G401 (cell line): ENCODE data around the gene MYL12B. TPM values are rescaled to one million over a fixed set of nuclear protein-coding genes. Genes with fewer than 3 reads are reported as not detected.
"Not testable (repeated sequence)": the region's sequence is repeated elsewhere in the genome, so short reads cannot be mapped to it uniquely, and the experiment has no call there.

Experiments
- DNase-seq: peaks from one replicate; pipeline ENCODE4 v3.0.0-alpha.2; 2015; ENCODE audit warnings: low spot score
- in situ Hi-C: cut with HindIII; loops from 2 replicates; pipeline ENCODE4 v1.10.0; 2016; ENCODE audit warnings: low sequenced_read_pairs, mixed read lengths
- total RNA-seq: library from RNA; depleted of rRNA; stranded (reverse); fragments of >200 nt; shearing (Covaris generic); gene quantifications from 2 replicates; pipeline ENCODE4 v1.2.3, GENCODE V29; 2014

The MYL12B gene
- total RNA-seq, 1 experiment from 2014 or later: 820 TPM

DNA sequence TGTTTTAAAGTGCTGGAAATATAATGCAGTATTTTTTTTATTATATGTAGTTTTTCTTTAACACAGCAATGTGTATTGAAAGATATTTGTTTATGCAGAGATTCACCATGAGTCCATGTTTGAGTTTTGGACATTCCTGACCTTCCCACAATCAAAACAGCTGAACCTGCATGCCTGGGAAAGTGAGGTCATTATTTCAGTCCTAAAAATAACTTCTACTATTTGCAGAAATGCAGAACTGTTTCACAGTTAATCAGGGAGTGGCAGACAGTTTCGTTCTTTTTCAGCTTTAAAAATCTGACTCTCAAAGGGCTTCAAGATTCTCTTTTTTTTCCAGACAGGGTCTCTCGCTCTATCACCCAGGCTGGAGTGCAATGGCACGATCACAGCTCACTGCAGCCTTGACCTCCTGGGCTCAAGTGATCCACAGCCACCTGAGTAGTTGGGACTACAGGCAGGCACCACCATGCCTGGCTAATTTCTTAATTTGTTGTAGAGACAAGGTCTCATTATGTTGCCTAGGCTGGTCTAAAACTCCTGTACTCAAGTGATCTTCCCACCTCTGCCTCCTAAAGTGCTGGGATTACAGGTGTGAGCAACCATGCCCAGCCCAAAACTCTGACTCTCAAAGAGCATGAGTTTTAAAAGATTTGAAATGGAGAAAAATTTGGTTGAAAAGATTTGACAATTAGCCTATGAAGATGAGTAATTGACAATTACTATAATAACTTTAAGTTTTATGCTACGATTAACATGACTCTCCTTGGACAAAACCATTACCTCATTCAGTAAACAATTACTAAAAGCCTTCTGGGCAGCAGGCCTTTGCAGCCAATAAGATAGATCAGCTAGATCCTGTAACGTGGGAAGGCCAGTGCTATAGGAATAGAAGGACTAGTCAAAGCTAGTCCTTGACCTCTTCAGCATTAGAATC is 5.0 kb upstream of the MYL12B start:
- in situ Hi-C loops: no loop called here
- DNase-seq: no peak

DNA sequence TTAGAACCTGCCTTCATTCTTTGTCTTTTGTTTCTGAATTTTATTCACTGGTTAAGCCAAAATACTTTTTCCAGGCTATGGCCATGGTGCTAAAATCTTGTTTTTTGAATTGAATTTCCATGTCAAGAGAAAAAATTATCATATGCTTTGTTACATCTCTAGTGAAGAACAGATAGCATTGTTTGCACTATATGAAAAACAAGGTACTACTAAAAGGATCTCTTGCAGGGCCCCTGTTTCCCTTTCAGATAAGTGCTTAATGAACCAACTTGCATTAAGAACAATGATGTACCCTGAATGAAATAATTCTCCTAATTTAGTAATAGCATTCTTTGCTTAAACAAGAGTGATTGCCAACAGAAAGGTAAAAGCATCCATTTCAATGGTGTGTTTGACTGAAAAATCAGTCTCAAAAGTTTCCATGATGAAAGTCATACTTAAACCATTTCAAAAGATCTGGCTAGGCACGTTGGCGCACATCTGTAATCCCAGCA is 4.3 kb upstream of the MYL12B start:
- in situ Hi-C loops: no loop called here
- no peak for DNase-seq

DNA sequence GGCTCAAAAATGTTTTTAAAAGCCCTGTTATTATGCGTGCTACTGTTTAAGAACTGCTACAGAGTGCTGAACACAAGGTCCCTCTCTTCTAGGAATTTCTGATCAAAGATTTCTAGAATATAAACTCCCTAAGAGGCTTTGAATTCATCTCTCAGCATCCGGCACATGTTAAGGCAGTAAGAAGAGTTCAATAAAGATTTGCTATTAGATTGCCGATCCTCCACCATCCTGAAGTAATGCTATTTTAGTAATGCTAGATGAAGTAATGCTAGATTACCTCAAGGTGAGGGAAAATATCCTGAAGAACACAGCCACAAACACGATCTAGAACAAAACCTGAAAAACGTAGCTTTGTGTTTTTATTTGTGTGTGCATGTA is 949 bp upstream of the MYL12B start:
- in situ Hi-C loops: no loop called here
- no peak for DNase-seq

DNA sequence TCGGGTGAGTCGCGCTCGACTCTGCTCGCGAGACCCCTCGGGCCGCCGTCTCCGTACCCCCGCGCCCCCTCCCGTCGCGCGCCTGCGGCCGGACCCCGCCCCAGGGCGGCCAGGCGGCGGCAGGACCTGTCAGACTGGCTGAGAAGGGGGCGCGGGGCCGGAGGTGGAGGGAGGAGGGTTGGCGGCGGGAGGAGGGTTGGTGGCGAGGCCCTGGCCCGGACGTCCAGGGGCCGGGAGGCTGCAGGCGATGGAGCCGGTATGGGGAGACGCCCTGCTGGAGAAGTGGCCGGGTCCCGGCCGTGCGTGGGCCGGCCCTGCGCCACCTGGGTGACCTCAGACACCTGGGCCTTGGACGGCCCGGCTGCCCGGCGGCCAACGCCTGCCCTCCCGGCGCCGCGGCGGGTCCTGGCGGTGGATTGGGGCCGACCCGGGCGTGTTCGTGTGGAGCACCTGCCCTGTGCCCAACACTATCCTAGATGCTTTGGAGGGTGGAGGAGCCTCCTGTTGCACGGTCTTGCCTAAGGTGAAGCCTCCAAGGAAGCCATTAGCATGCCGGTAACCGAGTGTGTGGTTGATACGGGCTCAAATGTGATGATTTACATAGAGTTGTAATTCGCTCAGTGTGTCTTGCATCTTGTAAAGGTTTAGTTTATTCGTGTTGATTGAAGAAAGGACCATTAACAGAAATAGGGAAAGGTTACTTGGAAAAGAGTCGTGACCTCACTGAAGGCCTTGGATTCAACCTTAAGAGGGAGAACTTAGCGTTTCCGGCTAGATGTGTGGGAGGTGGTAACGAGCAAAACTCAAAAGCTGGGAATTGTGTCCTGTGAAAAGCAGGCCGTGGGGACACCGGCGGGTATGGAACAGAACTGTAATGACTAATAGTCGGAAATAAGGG is 550 bp downstream of the MYL12B start:
- in situ Hi-C loops: no loop called here

DNA sequence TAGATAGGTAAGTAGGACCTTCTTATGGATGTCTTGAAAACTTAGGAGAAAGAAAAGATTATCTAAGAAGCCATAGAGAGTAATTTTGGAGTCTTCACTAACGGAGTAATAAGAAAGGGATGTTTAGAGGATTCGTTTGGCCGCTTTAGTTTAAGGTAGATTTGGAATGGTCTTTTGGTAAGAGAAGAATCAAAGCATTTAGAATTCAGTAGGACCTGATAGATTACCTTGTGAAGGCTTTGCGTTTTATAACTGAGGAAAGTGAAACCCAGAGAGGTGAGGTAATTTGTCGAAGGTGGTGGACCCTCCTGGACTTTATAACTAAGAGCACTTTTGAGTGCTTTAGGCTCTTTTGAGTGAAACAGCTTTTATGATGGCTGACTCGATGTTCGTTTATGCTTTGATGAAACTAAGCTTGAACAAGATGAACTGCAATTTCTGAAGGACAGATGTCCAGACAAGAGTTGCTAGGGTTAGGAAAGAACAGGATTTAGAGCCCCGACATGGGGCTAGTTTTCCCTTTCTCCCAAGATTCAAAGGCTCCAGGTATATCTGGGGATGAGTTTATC is 1.3 kb downstream of the MYL12B start:
- in situ Hi-C loops: no loop called here
- DNase-seq: no peak

More for the DNA sequence above, 550 bp downstream of the MYL12B start:
- DNase-seq: no peak

DNA sequence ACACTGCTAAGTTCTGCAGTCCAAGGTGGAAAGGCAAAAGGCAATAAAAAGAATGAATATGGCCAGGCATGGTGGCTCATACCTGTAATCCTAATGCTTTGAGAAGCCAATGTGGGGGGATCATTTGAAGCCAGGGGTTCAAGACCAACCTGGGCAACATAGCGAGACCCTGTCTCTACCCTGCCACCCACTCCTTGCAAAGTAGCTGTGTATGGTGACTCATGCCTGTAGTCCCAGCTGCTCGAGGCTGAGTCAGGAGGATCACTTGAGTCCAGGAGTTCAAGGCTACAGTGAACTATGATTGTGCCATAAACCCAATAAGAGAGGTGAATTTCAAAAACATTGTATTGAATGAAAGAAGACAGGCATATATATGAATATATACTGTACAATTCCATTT is 2.4 kb downstream of the MYL12B start:
- in situ Hi-C loops: no loop called here

DNA sequence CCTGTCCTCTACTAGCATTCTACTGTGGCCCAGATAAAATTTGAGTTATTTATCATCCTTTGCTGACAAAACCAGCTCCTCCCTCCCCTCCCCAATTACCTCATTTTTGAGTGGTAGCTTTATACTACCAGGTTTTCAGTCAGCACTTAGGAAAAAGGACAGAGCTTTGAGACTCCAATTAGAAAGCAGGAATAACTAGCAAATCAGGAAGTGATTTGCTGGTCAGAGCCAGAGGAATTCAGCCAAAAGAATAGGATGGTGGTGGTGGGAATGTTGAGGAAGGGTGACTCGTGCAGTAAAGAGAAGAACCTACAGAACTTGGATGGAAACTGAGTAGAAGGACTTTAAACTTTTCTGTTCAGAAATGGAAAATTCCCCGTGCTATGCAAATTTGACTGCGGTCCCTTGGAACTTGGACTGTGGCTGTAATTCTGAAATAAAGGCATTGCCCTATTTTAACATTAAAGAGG is 3.7 kb downstream of the MYL12B start:
- DNase-seq: no peak
- in situ Hi-C loops: no loop called here

More for the DNA sequence above, 2.4 kb downstream of the MYL12B start:
- no peak for DNase-seq

DNA sequence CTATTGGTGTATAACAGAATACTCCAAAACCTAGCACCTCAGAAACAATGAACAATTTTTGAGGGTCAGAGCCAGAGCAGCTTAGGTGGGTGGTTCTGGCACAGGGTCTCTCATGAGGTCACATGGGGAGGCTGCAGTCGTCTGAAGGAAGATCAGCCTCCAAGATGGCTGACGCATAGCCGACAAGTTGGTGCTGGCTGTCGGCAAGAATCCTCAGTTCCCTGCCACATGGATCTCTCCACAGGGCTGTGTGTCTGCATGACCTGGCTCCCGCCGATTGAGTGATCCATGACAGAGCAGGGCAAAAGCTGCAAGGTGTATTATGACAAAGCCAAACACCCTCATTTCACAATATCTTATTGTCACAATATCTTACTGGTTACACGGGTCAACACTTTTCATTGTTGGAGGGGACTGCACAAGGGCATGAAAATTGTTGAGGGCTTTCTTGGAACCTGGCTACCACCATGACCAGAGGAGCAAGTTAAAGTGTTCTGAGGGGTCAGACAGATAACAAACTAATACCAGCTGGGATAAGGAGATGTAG is 4.2 kb downstream of the MYL12B start:
- DNase-seq: peak; percentile 24
- in situ Hi-C loops: no loop called here

DNA sequence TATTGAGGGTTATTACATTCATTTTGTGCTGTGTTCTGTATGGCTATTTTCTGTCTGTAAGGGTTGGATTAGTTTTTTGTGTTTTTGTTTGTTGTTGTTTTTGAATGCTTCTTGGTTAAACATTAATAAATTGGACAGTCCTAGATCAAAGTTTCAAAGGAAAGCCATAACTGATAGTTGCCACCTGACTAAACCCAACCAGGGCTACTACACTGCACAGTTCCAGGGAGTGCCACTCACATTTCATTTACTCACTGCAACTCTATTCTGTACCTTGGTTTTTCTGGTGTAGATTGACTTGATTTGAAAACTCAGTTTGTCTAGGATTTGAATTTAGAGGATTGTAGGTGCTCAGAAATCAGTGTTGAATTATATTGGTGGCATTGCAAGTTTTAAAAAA is 6.4 kb downstream of the MYL12B start:
- in situ Hi-C loops: no loop called here
- no peak for DNase-seq

DNA sequence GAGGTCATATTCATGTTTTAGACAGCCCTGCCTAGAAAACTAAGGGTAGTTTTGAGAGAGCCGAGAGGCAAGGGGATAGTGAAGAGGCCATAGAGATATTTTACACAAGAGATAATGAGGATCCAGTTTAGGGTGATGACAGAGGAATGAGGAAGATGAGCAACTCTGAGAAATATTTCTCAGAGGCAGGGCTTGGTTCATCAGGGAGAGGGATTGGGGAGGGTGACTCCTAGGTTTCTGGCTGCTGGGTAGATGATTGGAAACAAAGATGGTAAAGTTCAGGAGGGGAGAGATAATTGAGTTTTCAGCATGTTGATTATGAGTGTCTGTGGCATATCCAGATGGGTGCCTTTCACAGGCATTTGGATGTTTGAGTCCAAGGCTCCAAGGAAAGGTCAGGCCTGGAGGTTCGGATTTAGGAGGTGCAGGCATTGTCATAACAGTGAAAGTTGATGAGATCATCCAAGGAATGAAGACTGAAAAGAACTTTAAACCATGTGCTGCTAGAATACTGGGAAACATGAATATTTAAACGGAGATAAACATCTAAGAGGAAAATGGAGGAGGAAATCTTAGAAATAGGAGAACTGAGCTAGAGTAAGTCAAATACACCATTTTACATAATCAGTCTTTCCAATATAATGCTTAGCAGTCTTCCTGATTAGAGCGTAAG is 7.4 kb downstream of the MYL12B start:
- in situ Hi-C loops: no loop called here
- no peak for DNase-seq

DNA sequence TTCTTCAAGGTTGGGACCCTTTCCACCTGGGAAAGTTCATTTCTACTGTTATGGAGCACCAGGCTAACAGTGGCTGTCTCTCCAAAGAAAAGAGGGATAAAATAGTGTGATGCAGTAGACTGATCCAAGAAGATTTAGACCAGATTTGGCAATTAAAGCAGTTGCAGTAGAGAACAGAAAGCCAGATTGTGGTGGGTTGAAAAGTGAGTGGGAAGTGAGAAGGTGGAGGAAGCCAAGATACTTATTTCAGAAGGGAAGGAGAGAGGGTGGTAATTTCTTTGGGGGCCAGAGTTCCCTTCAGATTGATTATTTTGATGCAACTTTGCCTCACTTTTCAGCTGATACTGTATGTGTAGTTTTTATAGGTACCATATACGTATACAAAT is 8.0 kb downstream of the MYL12B start:
- in situ Hi-C loops: no loop called here
- no peak for DNase-seq

DNA sequence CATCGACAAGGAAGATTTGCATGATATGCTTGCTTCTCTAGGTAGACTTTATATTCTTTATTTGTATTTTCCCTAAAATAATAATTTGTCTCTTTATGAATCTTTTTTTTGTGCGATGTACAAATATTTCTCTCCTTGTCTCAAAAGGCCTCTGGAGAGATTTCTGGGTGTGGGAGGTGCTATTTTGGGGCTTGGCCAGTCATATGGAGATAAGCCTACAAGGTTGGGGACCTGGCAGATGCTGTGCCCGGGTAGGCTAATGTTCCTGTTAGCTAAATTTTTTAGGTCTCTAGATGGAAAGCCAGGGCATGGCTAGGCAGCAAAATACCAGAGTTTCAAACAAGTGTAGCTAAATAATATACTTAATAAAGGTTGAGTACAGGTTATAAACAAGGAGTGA is 11.1 kb downstream of the MYL12B start:
- DNase-seq: no peak
- in situ Hi-C loops: no loop called here

DNA sequence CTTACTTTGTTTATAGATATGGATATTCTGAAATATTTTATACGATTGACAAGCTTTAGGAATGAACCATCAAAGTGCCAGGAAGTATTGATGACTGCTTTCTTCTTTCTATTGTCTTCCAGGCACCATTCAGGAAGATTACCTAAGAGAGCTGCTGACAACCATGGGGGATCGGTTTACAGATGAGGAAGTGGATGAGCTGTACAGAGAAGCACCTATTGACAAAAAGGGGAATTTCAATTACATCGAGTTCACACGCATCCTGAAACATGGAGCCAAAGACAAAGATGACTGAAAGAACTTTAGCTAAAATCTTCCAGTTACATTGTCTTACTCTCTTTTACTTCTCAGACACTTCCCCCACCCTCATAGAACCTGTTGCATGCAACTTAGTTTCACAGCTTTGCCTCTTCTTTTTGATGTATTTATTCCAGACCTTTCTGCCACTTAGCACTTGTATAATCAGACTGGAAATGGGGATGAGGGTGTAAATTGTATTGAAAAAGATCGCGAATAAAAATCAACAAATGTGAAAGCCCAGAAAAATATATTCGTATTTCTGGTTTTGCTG is 15.8 kb downstream of the MYL12B start:
- in situ Hi-C loops, DNase-seq: not testable (repeated sequence)

DNA sequence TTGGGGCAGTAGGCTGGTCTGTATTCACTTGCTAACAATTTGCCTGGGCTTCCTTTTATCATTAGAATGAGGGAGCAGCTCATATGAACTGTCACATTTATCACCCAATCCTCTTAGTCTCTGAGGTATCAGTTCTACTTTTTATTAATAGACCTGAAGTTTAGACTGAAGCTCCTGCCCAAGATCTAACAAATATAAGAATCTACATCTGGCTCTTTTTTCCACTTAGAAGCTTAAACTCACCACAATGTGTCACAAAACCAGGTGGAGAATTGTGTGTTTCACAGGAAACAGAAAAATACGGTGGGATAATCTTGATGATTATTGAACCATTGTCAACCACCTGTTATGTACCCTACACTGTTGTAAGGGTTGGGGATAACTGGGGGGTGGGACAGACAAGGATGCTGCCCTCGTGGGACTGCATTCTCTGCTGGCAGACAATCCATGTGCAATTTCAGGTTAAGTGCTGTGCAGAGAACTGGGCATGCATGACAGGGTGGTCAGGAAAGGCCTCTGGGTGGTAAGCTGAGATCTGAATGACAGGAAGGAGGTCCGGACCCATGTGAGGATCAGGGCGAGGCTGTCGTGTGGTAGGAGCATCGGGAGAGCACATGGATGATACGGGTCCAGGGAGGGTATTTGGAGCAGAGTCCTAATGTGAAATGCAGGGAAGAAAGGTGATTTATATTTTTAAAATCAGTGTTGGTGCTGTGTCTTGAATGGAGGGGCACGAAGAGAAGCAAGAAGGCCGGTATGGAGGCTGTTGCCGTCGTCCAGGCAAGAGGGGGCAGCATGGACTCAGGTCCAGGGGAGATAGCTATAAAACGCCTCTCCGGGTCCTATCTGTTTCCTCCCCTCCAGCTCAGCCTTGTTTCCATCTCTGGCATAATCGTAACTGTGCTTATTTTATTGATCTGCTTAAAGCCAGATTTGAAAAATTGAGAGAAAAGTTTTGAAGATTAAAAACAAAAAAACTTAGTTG is 17.6 kb downstream of the MYL12B start:
- in situ Hi-C loops: no loop called here
- DNase-seq: no peak

DNA sequence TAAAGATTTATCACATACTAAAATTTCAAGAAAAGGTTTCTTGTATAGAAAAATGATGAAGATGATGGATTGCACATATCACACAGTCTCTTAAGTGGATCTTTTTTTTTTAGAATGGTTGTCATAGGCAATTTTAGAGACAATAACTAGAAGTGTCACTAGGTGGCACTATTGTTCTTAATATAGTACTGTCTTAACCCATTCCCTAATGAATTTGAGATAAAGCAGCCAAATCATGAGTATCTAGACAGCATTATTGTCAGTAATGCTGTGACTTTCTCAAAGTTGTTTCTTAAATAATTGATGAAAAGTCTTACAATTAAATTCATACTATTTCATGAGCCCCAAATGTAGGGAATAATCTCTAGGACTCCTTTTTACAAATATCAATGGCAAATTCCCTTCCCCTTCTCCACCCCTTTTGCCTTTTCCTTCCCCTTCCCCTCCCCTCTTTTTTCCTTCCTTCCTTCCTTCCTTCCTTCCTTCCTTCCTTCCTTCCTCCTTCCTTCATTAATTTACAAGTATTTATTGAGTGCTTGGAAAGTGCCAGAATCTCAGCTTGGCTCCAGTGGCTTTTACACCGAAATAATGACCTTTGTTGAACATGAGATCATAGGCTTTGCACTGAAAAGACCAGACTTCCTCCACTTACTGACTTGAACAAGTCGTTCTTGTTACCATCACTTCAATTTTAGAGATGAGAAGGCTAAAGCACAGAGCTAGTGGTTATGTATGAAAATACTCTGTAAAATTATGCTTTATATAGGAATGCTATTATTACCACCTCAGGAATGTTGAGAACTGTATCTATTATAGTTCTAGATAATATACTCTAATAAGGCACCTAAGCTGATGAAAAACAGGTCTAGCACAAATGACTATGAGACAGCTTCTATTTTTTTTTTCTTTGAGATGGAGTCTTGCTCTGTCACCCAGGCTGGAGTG is 19.8 kb downstream of the MYL12B start:
- in situ Hi-C loops: no loop called here
- peak; percentile 88 for DNase-seq

DNA sequence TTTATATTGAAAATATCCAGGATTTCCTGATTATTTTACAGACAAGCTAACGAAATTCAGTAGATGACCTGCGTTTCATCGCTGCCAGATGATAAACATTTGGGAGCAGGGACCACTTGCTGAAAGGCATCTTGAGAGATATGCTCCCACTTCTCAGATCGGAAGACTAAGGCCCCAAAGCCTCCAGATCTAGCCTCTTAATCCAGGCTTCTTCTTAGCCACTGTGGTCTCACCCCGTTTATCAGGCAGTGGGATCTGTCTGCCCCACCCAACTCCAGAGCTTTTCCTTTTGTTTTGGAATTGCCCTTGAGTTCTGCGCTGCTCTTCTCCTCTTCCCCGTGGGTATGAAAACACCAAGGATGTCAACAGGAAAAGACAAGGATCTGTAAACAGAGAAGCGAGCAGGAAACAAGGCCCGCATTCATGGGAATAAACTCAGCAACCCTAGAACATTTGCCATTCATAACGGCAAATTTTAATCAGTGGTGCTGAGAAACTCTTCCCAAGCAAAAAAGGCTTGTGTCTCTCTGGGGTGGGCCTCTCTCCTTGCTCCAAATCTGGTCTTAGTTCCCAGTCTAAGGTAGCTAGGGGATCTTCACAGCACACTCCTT is 21.4 kb downstream of the MYL12B start:
- in situ Hi-C loops: no loop called here
- no peak for DNase-seq
